BE2C (cell line): ENCODE measurements around the gene THY1.

Experiments
- DNase-seq: peaks from one replicate; pipeline ENCODE4 v3.0.0-alpha.2; 2020
- H3K27me3 ChIP-seq: fragments of 250-450 bp; sonication (Bioruptor Pico); 2 replicates; pipeline ENCODE4 v1.5.1; 2020; ENCODE audit warnings: mild to moderate bottlenecking
- H3K36me3 ChIP-seq: fragments of 250-450 bp; sonication (Bioruptor Pico); 2 replicates; pipeline ENCODE4 v1.5.1; 2020; ENCODE audit warnings: mild to moderate bottlenecking
- H3K4me1 ChIP-seq: fragments of 250-450 bp; sonication (Bioruptor Pico); 2 replicates; pipeline ENCODE4 v1.5.1; 2020
- H3K4me3 ChIP-seq: 2 replicates; pipeline ENCODE4 v1.5.1; 2011; ENCODE audit warnings: low read depth, low read length
- H3K9me3 ChIP-seq: fragments of 250-450 bp; sonication (Bioruptor Pico); 2 replicates; pipeline ENCODE4 v1.5.1; 2020
- TF ChIP-seq, protein P1 (sequence below): IDR thresholded peaks from 2 replicates; pipeline ENCODE4 v1.5.1; 2012; ENCODE audit warnings: mild to moderate bottlenecking, low read depth, low read length

Gene THY1

GRCh38 chr11:119421941-119422808 is 797 bp downstream of the THY1 start:
- DNase-seq: peak; percentile 75
- Histone ChIP-seq H3K4me3 (peak overlapping the region; percentile 81), H3K9me3 (no peaks in the 10 kb centered on the region), H3K27me3 (no peaks in the 10 kb centered on the region), H3K36me3 (peaks cover 40% of the 10 kb centered on the region), H3K4me1 (peaks cover 18% of the 10 kb centered on the region)
- TF ChIP-seq, protein P1, sequence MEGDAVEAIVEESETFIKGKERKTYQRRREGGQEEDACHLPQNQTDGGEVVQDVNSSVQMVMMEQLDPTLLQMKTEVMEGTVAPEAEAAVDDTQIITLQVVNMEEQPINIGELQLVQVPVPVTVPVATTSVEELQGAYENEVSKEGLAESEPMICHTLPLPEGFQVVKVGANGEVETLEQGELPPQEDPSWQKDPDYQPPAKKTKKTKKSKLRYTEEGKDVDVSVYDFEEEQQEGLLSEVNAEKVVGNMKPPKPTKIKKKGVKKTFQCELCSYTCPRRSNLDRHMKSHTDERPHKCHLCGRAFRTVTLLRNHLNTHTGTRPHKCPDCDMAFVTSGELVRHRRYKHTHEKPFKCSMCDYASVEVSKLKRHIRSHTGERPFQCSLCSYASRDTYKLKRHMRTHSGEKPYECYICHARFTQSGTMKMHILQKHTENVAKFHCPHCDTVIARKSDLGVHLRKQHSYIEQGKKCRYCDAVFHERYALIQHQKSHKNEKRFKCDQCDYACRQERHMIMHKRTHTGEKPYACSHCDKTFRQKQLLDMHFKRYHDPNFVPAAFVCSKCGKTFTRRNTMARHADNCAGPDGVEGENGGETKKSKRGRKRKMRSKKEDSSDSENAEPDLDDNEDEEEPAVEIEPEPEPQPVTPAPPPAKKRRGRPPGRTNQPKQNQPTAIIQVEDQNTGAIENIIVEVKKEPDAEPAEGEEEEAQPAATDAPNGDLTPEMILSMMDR: no peak

GRCh38 chr11:119421351-119421750 is 1.6 kb downstream of the THY1 start:
- peaks cover 40% of the 10 kb centered on the region for H3K36me3 ChIP-seq
- DNase-seq: no peak
- H3K4me3 ChIP-seq: peak overlapping the region; percentile 81
- TF ChIP-seq, protein P1: no peak
- H3K4me1 ChIP-seq: peaks cover 18% of the 10 kb centered on the region
- no peaks in the 10 kb centered on the region for H3K27me3 ChIP-seq
- H3K9me3 ChIP-seq: no peaks in the 10 kb centered on the region

DNA sequence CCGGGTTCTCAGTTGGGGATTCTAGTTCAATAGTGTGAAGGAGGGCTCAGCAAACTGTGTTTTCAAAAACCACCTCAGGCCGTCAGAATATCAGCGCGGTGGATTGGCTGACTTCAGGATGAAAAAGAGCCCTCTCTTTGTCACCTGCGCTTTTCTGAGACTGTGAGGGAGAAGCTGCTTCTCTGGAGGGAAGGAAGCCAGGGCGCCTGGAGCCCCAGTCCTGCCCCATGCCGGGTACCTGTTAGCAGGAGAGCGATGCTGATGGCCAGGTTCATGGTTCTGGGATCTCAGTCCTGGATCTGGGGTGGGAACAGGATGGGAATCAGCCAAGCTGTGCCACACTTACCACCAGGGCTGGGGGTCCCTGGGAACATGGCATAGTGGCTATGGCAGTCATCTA is 2.3 kb downstream of the THY1 start:
- Histone ChIP-seq H3K4me1 (peaks cover 18% of the 10 kb centered on the region), H3K9me3 (no peaks in the 10 kb centered on the region), H3K27me3 (no peaks in the 10 kb centered on the region), H3K36me3 (peaks cover 40% of the 10 kb centered on the region), H3K4me3 (no peak overlapping the region)
- TF ChIP-seq, protein P1: no peak
- no peak for DNase-seq

GRCh38 chr11:119419834-119420492 is 3.0 kb downstream of the THY1 start:
- H3K9me3 ChIP-seq: no peaks in the 10 kb centered on the region
- peaks cover 40% of the 10 kb centered on the region for H3K36me3 ChIP-seq
- no peak for DNase-seq
- peaks cover 13% of the 10 kb centered on the region for H3K4me1 ChIP-seq
- no peak overlapping the region for H3K4me3 ChIP-seq
- no peaks in the 10 kb centered on the region for H3K27me3 ChIP-seq
- TF ChIP-seq, protein P1: no peak

DNA sequence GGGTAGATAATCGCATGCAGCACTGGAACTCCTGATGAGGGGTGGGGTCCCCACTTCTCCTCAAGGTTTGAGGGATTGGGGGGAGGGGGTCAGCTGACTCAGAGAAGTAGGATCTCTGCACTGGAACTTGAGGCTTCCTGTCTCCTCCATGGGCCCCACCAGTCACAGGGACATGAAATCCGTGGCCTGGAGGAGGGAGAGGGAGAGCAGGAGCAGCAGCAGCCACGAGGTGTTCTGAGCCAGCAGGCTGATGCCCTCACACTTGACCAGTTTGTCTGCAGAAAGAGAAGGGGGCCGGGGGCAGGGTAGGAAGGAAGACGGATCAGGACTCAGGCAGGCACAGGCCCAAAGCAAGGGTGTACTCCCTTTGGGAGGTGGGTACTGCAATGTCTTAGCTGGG is 3.7 kb downstream of the THY1 start:
- peaks cover 40% of the 10 kb centered on the region for H3K36me3 ChIP-seq
- H3K9me3 ChIP-seq: no peaks in the 10 kb centered on the region; the same call in 1 of the 2 replicates
- no peak for DNase-seq
- no peaks in the 10 kb centered on the region for H3K27me3 ChIP-seq
- H3K4me3 ChIP-seq: no peak overlapping the region
- TF ChIP-seq, protein P1: no peak
- peaks cover 10% of the 10 kb centered on the region for H3K4me1 ChIP-seq

GRCh38 chr11:119418759-119419158 is 4.2 kb downstream of the THY1 start:
- H3K4me1 ChIP-seq: peaks cover 5% of the 10 kb centered on the region
- TF ChIP-seq, protein P1: no peak
- H3K27me3 ChIP-seq: no peaks in the 10 kb centered on the region
- H3K4me3 ChIP-seq: no peak overlapping the region
- H3K9me3 ChIP-seq: no peaks in the 10 kb centered on the region; the same call in 1 of the 2 replicates
- no peak for DNase-seq
- H3K36me3 ChIP-seq: peaks cover 40% of the 10 kb centered on the region
